SU-DHL-6 (cell line): ENCODE data around the gene FBXL20.

ENCODE experiments used
- H2AFZ ChIP-seq: fragments of 200-600 bp; sonication (generic); 2 replicates; pipeline ENCODE4 v1.6.1; 2014; ENCODE audit warnings: low read depth, mild to moderate bottlenecking, moderate library complexity, mixed read lengths, antibody characterized with exemption, low read length; ENCODE audit not compliant: severe bottlenecking
- H3F3A ChIP-seq: fragments of 200-600 bp; shearing (Covaris generic); 2 replicates; pipeline ENCODE4 v1.6.0; 2016; ENCODE audit warnings: antibody characterized with exemption, mild to moderate bottlenecking; ENCODE audit not compliant: insufficient read depth
- H3K27ac ChIP-seq: fragments of 200-600 bp; sonication (generic); 2 replicates; pipeline ENCODE4 v1.5.1; 2016; ENCODE audit warnings: low read depth, mild to moderate bottlenecking, low read length, moderate library complexity, mixed read lengths
- H3K27me3 ChIP-seq: fragments of 200-600 bp; sonication (generic), shearing (Covaris generic); 2 replicates; pipeline ENCODE4 v1.6.0; 2014; ENCODE audit warnings: mild to moderate bottlenecking, low read length
- H3K36me3 ChIP-seq: fragments of 200-600 bp; sonication (generic); 2 replicates; pipeline ENCODE4 v1.6.1; 2014; ENCODE audit warnings: mild to moderate bottlenecking, low read length, mixed read lengths
- H3K4me2 ChIP-seq: fragments of 300-600, 200-600 bp; shearing (Covaris generic), sonication (generic); 2 replicates; pipeline ENCODE4 v1.6.0; 2014; ENCODE audit warnings: low read length, low read depth, mild to moderate bottlenecking; ENCODE audit not compliant: poor library complexity, severe bottlenecking
- H3K4me3 ChIP-seq: fragments of 200-600 bp; sonication (generic); 2 replicates; pipeline ENCODE4 v1.5.1; 2014; ENCODE audit warnings: antibody characterized with exemption, low read length, mild to moderate bottlenecking, mixed read lengths; ENCODE audit not compliant: insufficient read depth, poor library complexity, severe bottlenecking
- H3K79me2 ChIP-seq: fragments of 200-600 bp; sonication (generic); 2 replicates; pipeline ENCODE4 v1.6.1; 2014; ENCODE audit warnings: mild to moderate bottlenecking, low read length, moderate library complexity; ENCODE audit not compliant: insufficient read depth
- H3K9ac ChIP-seq: fragments of 200-600 bp; sonication (generic); 2 replicates; pipeline ENCODE4 v1.7.0; 2014; ENCODE audit warnings: mild to moderate bottlenecking, low read length
- H3K9me2 ChIP-seq: fragments of 200-600 bp; sonication (generic); replicated peaks from 2 replicates; pipeline ENCODE4 v1.6.1; 2014; ENCODE audit warnings: low read length; ENCODE audit not compliant: insufficient read depth
- H3K9me3 ChIP-seq: fragments of 200-600 bp; sonication (generic); 2 replicates; pipeline ENCODE4 v1.6.1; 2014; ENCODE audit warnings: low read length, mixed read lengths; ENCODE audit not compliant: insufficient read depth
- H4K20me1 ChIP-seq: fragments of 200-600 bp; sonication (generic); 2 replicates; pipeline ENCODE4 v1.6.1; 2014; ENCODE audit warnings: low read depth, mild to moderate bottlenecking, antibody characterized with exemption, low read length, moderate library complexity, mixed read lengths
- EZH2phosphoT487 ChIP-seq: fragments of 200-600 bp; sonication (generic), shearing (Covaris generic); conservative IDR thresholded peaks from 2 replicates; pipeline ENCODE4 v1.6.1; 2018; ENCODE audit warnings: mild to moderate bottlenecking, antibody characterized with exemption, low read length, moderate library complexity, mixed read lengths
- TF ChIP-seq, protein P1 (sequence below): fragments of 200-600 bp; sonication (generic); IDR thresholded peaks from one replicate; pipeline ENCODE4 v1.5.1; 2017; ENCODE audit warnings: antibody characterized with exemption, mild to moderate bottlenecking, low read length, moderate library complexity; ENCODE audit not compliant: insufficient read depth, poor library complexity, severe bottlenecking

The FBXL20 gene

GRCh38 chr17:39230361-39230760 is 171.1 kb downstream of the FBXL20 start:
- Histone ChIP-seq H3K36me3 (no peaks in the 10 kb centered on the region), H3K9ac (no peak overlapping the region), H3K79me2 (no peaks in the 10 kb centered on the region), H3K27me3 (no peaks in the 10 kb centered on the region), H3K4me3 (no peak overlapping the region), H2AFZ (no peak overlapping the region), H3K9me2 (no peaks in the 10 kb centered on the region), H3K9me3 (no peaks in the 10 kb centered on the region), H4K20me1 (no peaks in the 10 kb centered on the region), H3K4me2 (no peak overlapping the region), H3F3A (no peaks in the 10 kb centered on the region), H3K27ac (no peak overlapping the region)
- TF ChIP-seq, protein P1, sequence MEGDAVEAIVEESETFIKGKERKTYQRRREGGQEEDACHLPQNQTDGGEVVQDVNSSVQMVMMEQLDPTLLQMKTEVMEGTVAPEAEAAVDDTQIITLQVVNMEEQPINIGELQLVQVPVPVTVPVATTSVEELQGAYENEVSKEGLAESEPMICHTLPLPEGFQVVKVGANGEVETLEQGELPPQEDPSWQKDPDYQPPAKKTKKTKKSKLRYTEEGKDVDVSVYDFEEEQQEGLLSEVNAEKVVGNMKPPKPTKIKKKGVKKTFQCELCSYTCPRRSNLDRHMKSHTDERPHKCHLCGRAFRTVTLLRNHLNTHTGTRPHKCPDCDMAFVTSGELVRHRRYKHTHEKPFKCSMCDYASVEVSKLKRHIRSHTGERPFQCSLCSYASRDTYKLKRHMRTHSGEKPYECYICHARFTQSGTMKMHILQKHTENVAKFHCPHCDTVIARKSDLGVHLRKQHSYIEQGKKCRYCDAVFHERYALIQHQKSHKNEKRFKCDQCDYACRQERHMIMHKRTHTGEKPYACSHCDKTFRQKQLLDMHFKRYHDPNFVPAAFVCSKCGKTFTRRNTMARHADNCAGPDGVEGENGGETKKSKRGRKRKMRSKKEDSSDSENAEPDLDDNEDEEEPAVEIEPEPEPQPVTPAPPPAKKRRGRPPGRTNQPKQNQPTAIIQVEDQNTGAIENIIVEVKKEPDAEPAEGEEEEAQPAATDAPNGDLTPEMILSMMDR = no peak
- TF ChIP-seq EZH2phosphoT487 = no peak

DNA sequence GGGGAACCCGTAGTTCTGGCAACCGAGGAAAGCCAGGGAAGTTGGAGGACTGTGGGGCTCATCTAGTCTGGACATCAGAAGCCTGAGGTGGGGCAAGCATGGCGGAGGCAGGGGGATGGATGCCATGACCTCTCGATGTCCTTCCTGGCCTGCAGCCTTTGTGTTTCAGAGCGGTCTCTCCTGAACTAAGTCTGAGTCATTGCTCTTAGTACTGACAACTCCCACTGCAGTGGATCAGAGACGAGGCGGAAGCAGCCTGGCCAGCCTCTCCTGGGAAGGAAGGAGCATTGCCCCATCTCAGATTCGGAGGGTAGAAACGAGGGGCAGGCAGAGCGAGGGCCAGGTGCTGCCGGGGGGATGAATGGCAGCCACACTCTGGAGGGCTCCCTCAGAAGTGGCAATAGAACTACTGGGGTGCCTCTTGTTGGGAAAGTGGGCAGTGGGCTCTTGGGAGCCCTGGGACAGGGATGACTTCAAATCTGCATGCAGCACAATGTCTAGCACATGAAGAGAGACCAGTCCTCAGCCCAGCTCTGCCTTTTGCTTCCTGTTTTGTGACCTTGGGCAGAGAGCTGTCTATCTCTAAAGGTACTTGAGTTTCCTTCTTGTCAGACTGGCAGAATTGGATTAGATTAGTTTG is 172.0 kb downstream of the FBXL20 start:
- H3F3A ChIP-seq = no peaks in the 10 kb centered on the region
- no peaks in the 10 kb centered on the region for H3K79me2 ChIP-seq
- H3K9ac ChIP-seq = no peak overlapping the region
- H3K9me3 ChIP-seq = no peaks in the 10 kb centered on the region
- H3K27ac ChIP-seq = no peak overlapping the region
- no peaks in the 10 kb centered on the region for H3K27me3 ChIP-seq
- H3K9me2 ChIP-seq = no peaks in the 10 kb centered on the region
- H3K4me3 ChIP-seq = no peak overlapping the region
- no peak overlapping the region for H3K4me2 ChIP-seq
- TF ChIP-seq, protein P1 = no peak
- TF ChIP-seq EZH2phosphoT487 = no peak
- H3K36me3 ChIP-seq = no peaks in the 10 kb centered on the region
- no peak overlapping the region for H2AFZ ChIP-seq
- H4K20me1 ChIP-seq = no peaks in the 10 kb centered on the region

GRCh38 chr17:39227364-39227919 is 174.0 kb downstream of the FBXL20 start:
- Histone ChIP-seq H3K9me2 (no peaks in the 10 kb centered on the region), H3K9ac (no peak overlapping the region), H3K27me3 (no peaks in the 10 kb centered on the region; the same call in 1 of the 2 replicates), H3K79me2 (no peaks in the 10 kb centered on the region), H3F3A (no peaks in the 10 kb centered on the region), H3K4me2 (no peak overlapping the region), H2AFZ (no peak overlapping the region), H3K4me3 (no peak overlapping the region), H4K20me1 (no peaks in the 10 kb centered on the region), H3K36me3 (no peaks in the 10 kb centered on the region), H3K9me3 (no peaks in the 10 kb centered on the region), H3K27ac (no peak overlapping the region)
- TF ChIP-seq, protein P1 = no peak
- no peak for TF ChIP-seq EZH2phosphoT487
